ENCODE measurements around the gene NEDD1. TPM values are rescaled to one million over a fixed set of nuclear protein-coding genes. Genes with fewer than 3 reads are reported as not detected.

NEDD1 gene
- total RNA-seq, 2 experiments from 2014 or later, result 42.3 to 43.9 TPM

DNA sequence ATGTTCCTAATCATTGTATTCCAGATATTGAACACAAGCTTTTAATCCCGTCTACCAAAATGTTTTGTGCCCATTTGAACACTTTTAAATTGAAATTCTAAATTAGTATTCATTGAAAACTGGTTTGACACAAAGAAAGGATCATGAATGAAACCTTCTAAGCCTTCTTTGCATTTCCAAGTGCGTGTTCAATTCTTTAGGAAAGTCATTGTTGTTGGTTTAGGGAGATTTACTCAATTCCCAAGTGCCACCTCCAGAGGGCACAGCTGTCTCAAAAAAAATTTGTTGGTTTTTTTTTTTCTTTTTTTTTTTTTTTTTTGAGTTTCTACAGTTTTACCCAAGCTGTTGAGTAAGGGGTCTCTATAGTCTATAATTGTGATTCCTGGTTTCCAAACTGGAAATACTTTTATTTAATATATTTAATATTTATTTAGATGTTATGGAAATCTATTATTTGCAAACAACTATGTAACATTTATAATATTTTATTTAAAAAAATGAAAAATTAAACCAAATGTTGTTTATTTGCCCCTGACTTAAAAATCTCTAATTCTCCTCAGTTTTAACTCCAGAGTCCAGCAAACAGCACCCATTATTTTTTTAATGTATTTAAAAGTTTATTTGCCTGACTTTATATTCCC, 79.9 kb downstream of the NEDD1 start:
- POLR2A ChIA-PET, result no interaction called here
- Mint-ChIP-seq H3K27ac (no peak overlapping the region), H3K9me3 (ENCODE audit: insufficient read depth) (no peaks in the 10 kb centered on the region), H3K4me1 (ENCODE audit: low read depth) (peaks cover 3% of the 10 kb centered on the region), H3K27me3 (ENCODE audit: low read depth) (peaks cover 28% of the 10 kb centered on the region), H3K36me3 (ENCODE audit: low read depth) (no peaks in the 10 kb centered on the region), H3K4me3 (no peak overlapping the region)
- CTCF ChIA-PET, result interaction anchor here (0.9 to 3.1 kb wide), 9 partner anchors 10 to 1414 kb away, joined by 3 to 11 read pairs (median 4); no protein-coding TSS in a partner anchor
- DNase-seq, result no peak
- no peak for ATAC-seq

DNA sequence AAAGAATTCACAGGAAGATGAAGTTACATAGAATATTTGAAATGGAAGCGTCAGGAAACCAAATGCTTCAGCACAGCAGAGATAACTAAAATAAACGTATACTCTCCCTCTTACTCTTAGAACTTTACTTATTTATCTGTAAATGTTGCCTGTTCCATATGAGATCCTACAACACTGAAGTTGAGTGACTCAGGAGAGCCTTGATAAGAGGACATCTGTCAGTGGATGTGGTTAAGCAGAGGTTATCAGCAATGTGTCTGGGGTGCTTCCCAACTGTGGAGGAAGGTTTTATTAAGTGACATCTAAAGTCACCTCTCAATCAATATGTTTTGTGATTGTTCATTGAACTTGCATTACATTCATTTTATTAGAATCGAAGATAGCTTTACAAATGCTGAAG, 81.9 kb downstream of the NEDD1 start:
- Mint-ChIP-seq H3K4me1 (ENCODE audit: low read depth) (peaks cover 3% of the 10 kb centered on the region), H3K4me3 (no peak overlapping the region), H3K27me3 (ENCODE audit: low read depth) (peaks cover 32% of the 10 kb centered on the region), H3K36me3 (ENCODE audit: low read depth) (no peaks in the 10 kb centered on the region), H3K27ac (no peak overlapping the region), H3K9me3 (ENCODE audit: insufficient read depth) (no peaks in the 10 kb centered on the region)
- ChIA-PET CTCF (interaction anchor here (1.9 to 3.1 kb wide), 2 partner anchors 9 to 411 kb away, joined by 5 to 11 read pairs; no protein-coding TSS in a partner anchor), POLR2A (no interaction called here)
- no peak for DNase-seq
- no peak for ATAC-seq

DNA sequence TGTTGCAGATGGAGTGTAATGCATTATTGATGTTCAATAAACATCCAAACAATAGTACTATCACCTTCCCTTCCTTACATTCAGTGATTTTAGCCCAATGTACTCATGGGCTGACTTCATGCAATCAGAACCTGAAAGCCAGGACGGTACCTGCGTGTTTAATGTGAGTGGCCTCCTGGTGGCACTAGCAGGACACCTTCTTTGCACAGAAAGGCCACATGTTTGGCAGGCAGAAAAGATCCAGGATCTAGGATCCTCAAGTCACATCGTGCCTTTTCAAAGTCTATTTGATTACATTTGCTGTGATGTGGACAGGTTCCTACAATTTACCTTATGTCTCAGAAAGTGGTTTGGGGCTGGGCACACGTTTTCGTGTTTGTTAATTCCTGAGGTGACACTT, 82.9 kb downstream of the NEDD1 start:
- peaks cover 3% of the 10 kb centered on the region for H3K4me1 Mint-ChIP-seq (ENCODE audit: low read depth)
- POLR2A ChIA-PET, result no interaction called here
- CTCF ChIA-PET, result interaction anchor here (1.3 kb wide), 1 partner anchor 12 kb away, joined by 3 read pairs; no protein-coding TSS in a partner anchor
- H3K9me3 Mint-ChIP-seq (ENCODE audit: insufficient read depth), result no peaks in the 10 kb centered on the region
- DNase-seq, result no peak
- no peaks in the 10 kb centered on the region for H3K36me3 Mint-ChIP-seq (ENCODE audit: low read depth)
- H3K27me3 Mint-ChIP-seq (ENCODE audit: low read depth), result peaks cover 33% of the 10 kb centered on the region
- no peak for ATAC-seq
- H3K4me3 Mint-ChIP-seq, result no peak overlapping the region
- H3K27ac Mint-ChIP-seq, result no peak overlapping the region

DNA sequence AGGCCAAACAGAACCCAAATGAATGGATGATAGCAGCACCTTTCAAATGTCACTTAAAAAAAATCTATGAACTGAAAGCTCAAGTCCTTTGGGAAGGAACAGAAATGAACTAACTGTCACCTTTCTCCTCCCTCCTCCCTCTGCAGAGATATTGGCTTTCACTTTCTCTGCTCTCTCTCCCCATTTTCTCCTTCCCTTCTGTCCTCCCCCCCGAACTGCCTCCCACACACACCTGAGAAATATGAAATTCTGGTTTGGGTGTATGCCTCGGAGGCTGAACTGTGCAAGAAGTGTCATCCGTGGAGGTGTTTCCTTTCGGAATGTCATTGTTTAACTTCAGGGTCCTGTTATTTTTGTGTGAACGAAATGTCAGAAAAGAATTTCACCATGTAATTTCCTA, 87.8 kb downstream of the NEDD1 start:
- Mint-ChIP-seq H3K9me3 (ENCODE audit: insufficient read depth) (no peaks in the 10 kb centered on the region), H3K4me1 (ENCODE audit: low read depth) (no peaks in the 10 kb centered on the region), H3K27ac (no peak overlapping the region), H3K36me3 (ENCODE audit: low read depth) (no peaks in the 10 kb centered on the region), H3K4me3 (no peak overlapping the region), H3K27me3 (ENCODE audit: low read depth) (peaks cover 21% of the 10 kb centered on the region)
- no peak for DNase-seq
- CTCF ChIA-PET, result interaction anchor here (1.0 to 2.2 kb wide), 2 partner anchors 9 to 10 kb away, joined by 3 to 5 read pairs; no protein-coding TSS in a partner anchor
- no peak for ATAC-seq
- POLR2A ChIA-PET, result no interaction called here

DNA sequence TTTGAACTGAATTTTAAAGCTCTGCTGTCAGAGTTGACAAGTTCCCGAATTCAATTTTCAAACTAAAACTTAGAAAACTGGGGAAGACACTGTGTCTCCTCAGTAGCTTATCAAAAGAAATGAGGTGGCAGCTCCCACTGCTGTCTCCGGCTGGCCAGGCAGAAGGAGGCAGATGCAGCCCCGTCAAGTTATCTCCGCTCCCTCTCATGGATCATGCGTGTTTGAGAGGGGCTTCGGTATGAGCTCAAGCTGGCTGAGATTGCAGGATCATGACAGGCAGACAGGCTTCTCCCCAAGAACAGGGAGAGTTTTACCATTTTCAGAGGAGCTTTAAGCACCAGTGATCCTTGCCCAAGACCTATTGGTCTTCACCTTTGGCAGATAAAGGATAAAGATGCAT, 88.8 kb downstream of the NEDD1 start:
- Mint-ChIP-seq H3K27me3 (ENCODE audit: low read depth) (peaks cover 19% of the 10 kb centered on the region), H3K4me1 (ENCODE audit: low read depth) (no peaks in the 10 kb centered on the region), H3K27ac (no peak overlapping the region), H3K9me3 (ENCODE audit: insufficient read depth) (no peaks in the 10 kb centered on the region), H3K4me3 (no peak overlapping the region), H3K36me3 (ENCODE audit: low read depth) (no peaks in the 10 kb centered on the region)
- ChIA-PET CTCF (interaction anchor here (1.0 kb wide), 1 partner anchor 10 kb away, joined by 3 read pairs; no protein-coding TSS in a partner anchor), POLR2A (no interaction called here)
- no peak for ATAC-seq
- DNase-seq, result no peak

DNA sequence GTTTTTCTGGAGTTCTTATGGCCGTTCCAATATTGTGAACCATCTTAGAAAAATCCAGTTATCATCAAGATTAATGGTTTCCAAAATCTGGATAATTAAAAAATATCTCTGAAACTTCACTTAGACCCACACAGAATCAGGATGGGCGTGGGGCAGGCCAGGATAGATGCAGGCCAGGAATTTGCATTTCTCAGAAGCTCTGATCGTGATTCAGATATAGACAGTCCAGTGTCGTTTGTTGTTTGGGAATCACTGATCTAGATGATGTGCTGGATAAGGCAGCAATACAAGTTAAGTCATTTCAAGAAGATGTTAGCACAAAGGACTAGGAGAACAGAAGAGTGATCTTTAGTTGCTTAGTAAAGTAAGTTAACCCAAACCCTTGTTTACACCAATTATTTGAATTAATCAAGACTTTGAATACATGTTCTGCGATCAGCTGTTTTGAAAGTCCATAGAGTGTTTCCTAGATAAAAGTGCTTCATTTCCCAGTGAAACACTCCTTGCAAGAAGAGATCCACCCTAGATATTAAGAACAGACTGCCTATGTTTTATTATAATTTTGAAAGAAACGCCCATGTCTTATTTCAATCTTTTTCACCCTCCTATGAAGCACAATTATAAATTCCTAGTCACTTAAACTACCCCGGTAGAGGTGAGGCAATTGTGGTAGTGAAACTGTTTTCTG, 90.9 kb downstream of the NEDD1 start:
- DNase-seq (no peak), ATAC-seq (no peak)
- no peak overlapping the region for H3K27ac Mint-ChIP-seq
- H3K4me3 Mint-ChIP-seq, result no peak overlapping the region
- POLR2A ChIA-PET, result no interaction called here
- peaks cover 14% of the 10 kb centered on the region for H3K27me3 Mint-ChIP-seq (ENCODE audit: low read depth)
- no peaks in the 10 kb centered on the region for H3K36me3 Mint-ChIP-seq (ENCODE audit: low read depth)
- CTCF ChIA-PET, result interaction anchor here (2.0 kb wide), 1 partner anchor 11 kb away, joined by 7 read pairs; no protein-coding TSS in a partner anchor
- H3K4me1 Mint-ChIP-seq (ENCODE audit: low read depth), result no peaks in the 10 kb centered on the region
- no peaks in the 10 kb centered on the region for H3K9me3 Mint-ChIP-seq (ENCODE audit: insufficient read depth)

DNA sequence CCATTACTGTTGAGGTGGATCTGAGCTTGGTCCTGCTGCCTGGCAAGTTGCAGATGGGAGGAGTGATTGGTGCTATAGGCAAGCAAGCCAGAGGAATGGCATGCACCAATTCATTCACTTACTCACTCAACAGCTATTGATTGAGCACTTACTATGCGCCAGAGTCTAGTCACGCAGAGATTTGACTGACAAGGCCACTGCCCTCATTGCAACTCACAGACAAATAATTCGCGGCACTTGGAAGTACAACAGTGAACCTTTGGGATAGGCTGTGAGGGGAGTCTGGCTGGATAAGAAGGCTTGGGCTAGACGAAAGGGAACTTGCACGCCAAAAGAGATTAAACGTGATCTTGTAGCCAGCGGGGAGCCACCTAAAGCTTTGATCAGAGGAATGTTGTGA, 96.2 kb downstream of the NEDD1 start:
- H3K27ac Mint-ChIP-seq, result no peak overlapping the region
- ChIA-PET CTCF (no interaction called here), POLR2A (no interaction called here)
- no peaks in the 10 kb centered on the region for H3K9me3 Mint-ChIP-seq (ENCODE audit: insufficient read depth)
- H3K27me3 Mint-ChIP-seq (ENCODE audit: low read depth), result peaks cover 7% of the 10 kb centered on the region
- no peak overlapping the region for H3K4me3 Mint-ChIP-seq
- DNase-seq, result no peak
- no peaks in the 10 kb centered on the region for H3K36me3 Mint-ChIP-seq (ENCODE audit: low read depth)
- no peak for ATAC-seq
- H3K4me1 Mint-ChIP-seq (ENCODE audit: low read depth), result no peaks in the 10 kb centered on the region

All from activated CD8-positive, alpha-beta T cell treated with anti-CD3 and anti-CD28 coated beads, Interleukin-2, amount 10 ng/mL, durations not matched to agents 7 days and 5 days (primary cell).